Osteoblast (primary cell): ENCODE measurements around the gene PDCD4. TPM values are rescaled to one million over a fixed set of nuclear protein-coding genes. Genes with fewer than 3 reads are reported as not detected.

Experiments
- DNase-seq: peaks from one replicate; pipeline ENCODE4 v3.0.0; 2011; ENCODE audit warnings: low spot score, mixed read lengths; ENCODE audit not compliant: insufficient read length; ENCODE audit errors: missing footprints
- H2AFZ ChIP-seq: 2 replicates; pipeline ENCODE4 v1.6.0; 2011; ENCODE audit warnings: mild to moderate bottlenecking, low read length
- H3K27ac ChIP-seq: 2 replicates; pipeline ENCODE4 v1.5.1; 2011; ENCODE audit warnings: mild to moderate bottlenecking, low read depth, low read length, moderate library complexity
- H3K27me3 ChIP-seq: 2 replicates; pipeline ENCODE4 v1.6.0; 2012; ENCODE audit warnings: mild to moderate bottlenecking, control low read depth, inconsistent platforms, low read length, moderate library complexity; ENCODE audit not compliant: insufficient read depth
- H3K36me3 ChIP-seq: 2 replicates; pipeline ENCODE4 v1.5.1; 2011; ENCODE audit warnings: mild to moderate bottlenecking, low read length, control low read depth, moderate library complexity; ENCODE audit not compliant: insufficient read depth
- H3K4me1 ChIP-seq: 2 replicates; pipeline ENCODE4 v1.5.1; 2011; ENCODE audit warnings: mild to moderate bottlenecking, low read length, control low read depth, moderate library complexity; ENCODE audit not compliant: insufficient read depth
- H3K4me2 ChIP-seq: 2 replicates; pipeline ENCODE4 v1.6.0; 2011; ENCODE audit warnings: mild to moderate bottlenecking, low read length; ENCODE audit not compliant: insufficient read depth
- H3K4me3 ChIP-seq: fragments of 200-600 bp; sonication (generic); 3 replicates; pipeline ENCODE4 v1.5.1; 2012; ENCODE audit warnings: mild to moderate bottlenecking, low read length, inconsistent platforms; ENCODE audit not compliant: insufficient read depth
- H3K79me2 ChIP-seq: 2 replicates; pipeline ENCODE4 v1.6.0; 2012; ENCODE audit warnings: mild to moderate bottlenecking, low read length, control low read depth, inconsistent platforms; ENCODE audit not compliant: insufficient read depth
- H3K9me3 ChIP-seq: 2 replicates; pipeline ENCODE4 v1.5.1; 2011; ENCODE audit warnings: low read depth, low read length, control low read depth
- H4K20me1 ChIP-seq: 2 replicates; pipeline ENCODE4 v1.6.0; 2012; ENCODE audit warnings: mild to moderate bottlenecking, low read length, control low read depth; ENCODE audit not compliant: insufficient read depth
- total RNA-seq: library from RNA; depleted of rRNA; stranded (reverse); fragments of >200 nt; gene quantifications from 2 replicates; pipeline ENCODE4 v1.2.3, GENCODE V29; 2012
- TF ChIP-seq, protein P1 (sequence below): IDR thresholded peaks from 2 replicates; pipeline ENCODE4 v1.5.1; 2011; ENCODE audit warnings: mild to moderate bottlenecking, low read depth, low read length, moderate library complexity; ENCODE audit errors: extremely low read depth

Gene PDCD4
- total RNA-seq, 1 donor = 73.8 TPM

DNA sequence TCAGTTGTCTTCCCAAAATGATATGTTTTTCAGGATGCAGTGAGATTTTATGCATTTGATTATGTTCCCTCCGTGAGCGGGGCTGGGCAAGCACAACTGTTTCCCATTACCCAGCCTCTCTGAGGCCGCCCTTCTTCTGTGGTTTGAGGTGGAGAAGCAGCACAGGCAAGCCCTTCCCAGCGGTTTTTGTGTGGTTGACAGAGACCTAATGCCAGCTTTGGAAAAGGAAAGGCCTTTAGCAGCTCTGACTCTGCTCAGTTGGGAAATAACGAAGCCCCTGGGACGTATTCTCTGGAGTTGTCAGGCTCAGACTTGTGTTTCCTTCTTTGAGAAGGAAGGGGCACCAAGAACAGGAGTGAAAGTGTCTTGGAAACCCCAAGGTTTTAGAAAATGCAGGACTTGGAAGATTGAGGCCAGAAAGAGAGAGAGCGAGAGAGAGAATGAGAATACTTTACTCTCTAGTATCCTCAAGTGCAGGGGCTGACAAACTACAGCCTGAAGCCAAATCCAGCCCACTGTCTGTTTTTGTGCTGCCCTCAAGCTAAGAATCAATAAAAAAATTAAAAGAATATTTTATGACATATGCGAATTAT, 20.6 kb upstream of the PDCD4 start:
- H3K36me3 ChIP-seq = no peaks in the 10 kb centered on the region
- DNase-seq = no peak
- no peaks in the 10 kb centered on the region for H4K20me1 ChIP-seq
- H3K9me3 ChIP-seq = no peaks in the 10 kb centered on the region
- peaks cover 7% of the 10 kb centered on the region for H3K27me3 ChIP-seq
- no peak overlapping the region for H3K27ac ChIP-seq
- TF ChIP-seq, protein P1, sequence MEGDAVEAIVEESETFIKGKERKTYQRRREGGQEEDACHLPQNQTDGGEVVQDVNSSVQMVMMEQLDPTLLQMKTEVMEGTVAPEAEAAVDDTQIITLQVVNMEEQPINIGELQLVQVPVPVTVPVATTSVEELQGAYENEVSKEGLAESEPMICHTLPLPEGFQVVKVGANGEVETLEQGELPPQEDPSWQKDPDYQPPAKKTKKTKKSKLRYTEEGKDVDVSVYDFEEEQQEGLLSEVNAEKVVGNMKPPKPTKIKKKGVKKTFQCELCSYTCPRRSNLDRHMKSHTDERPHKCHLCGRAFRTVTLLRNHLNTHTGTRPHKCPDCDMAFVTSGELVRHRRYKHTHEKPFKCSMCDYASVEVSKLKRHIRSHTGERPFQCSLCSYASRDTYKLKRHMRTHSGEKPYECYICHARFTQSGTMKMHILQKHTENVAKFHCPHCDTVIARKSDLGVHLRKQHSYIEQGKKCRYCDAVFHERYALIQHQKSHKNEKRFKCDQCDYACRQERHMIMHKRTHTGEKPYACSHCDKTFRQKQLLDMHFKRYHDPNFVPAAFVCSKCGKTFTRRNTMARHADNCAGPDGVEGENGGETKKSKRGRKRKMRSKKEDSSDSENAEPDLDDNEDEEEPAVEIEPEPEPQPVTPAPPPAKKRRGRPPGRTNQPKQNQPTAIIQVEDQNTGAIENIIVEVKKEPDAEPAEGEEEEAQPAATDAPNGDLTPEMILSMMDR = no peak
- H3K4me3 ChIP-seq = no peak overlapping the region
- H3K79me2 ChIP-seq = no peaks in the 10 kb centered on the region
- H3K4me1 ChIP-seq = peaks cover 8% of the 10 kb centered on the region
- H2AFZ ChIP-seq = peak overlapping the region; percentile 80
- H3K4me2 ChIP-seq = peak overlapping the region; percentile 35

DNA sequence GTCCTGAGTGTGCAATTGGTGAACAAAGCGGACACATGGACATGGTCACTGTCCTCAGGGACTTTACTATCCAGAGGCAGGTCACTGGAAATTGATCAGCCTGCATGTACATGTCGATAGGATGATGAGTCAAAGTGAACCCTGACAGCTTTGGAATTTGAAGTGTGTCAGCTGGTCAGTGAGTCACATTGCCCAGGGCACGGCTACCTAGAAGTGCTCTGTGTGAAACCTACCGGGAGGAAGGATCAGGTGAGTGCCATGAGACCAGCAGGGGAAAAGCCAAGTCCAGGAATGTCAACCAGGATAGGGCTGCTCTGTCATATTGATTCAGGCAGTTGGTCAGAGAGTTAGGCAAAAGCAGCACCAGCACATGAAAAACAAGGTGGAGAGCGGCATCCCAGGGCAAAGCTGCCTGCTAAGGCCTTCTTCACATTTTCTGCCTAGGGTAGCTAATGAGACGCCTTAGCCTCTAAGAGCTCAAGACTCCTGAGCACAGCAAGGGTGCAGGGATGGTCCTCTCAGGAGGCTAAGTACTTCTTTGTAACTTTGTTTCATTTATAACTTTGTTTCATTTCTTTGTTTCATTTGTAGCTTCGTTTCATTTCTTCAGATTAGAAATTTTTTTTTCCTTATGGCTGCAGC, 19.4 kb upstream of the PDCD4 start:
- Histone ChIP-seq H3K36me3 (no peaks in the 10 kb centered on the region), H2AFZ (no peak overlapping the region), H3K4me1 (peaks cover 9% of the 10 kb centered on the region), H3K27me3 (peaks cover 3% of the 10 kb centered on the region), H4K20me1 (no peaks in the 10 kb centered on the region), H3K79me2 (no peaks in the 10 kb centered on the region), H3K27ac (no peak overlapping the region), H3K9me3 (no peaks in the 10 kb centered on the region), H3K4me3 (no peak overlapping the region), H3K4me2 (no peak overlapping the region)
- TF ChIP-seq, protein P1 = no peak
- no peak for DNase-seq

DNA sequence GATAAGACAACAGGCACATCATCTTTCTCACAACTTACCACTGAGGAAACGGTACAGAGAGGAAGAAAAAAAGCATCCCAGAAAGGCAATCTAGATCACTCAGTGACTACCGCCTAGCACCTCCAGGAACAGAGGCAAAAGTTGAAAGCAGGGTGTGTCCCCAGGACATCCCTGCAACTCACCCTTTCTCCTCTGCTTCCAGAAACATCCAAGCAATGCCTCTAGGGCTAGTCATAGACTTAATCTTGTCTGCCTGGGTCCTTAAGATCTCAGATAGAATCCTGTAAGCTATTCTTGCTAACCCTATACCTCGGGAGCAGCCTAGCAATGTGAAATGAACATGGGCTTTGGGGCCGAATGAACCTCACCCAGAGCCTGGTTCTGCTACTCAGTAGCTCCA, 18.8 kb upstream of the PDCD4 start:
- Histone ChIP-seq H3K27me3 (peaks cover 3% of the 10 kb centered on the region), H3K27ac (no peak overlapping the region), H3K4me1 (peaks cover 11% of the 10 kb centered on the region), H4K20me1 (no peaks in the 10 kb centered on the region), H3K4me2 (no peak overlapping the region), H3K36me3 (no peaks in the 10 kb centered on the region), H2AFZ (no peak overlapping the region), H3K9me3 (no peaks in the 10 kb centered on the region), H3K4me3 (no peak overlapping the region), H3K79me2 (no peaks in the 10 kb centered on the region)
- TF ChIP-seq, protein P1 = no peak
- DNase-seq = no peak

DNA sequence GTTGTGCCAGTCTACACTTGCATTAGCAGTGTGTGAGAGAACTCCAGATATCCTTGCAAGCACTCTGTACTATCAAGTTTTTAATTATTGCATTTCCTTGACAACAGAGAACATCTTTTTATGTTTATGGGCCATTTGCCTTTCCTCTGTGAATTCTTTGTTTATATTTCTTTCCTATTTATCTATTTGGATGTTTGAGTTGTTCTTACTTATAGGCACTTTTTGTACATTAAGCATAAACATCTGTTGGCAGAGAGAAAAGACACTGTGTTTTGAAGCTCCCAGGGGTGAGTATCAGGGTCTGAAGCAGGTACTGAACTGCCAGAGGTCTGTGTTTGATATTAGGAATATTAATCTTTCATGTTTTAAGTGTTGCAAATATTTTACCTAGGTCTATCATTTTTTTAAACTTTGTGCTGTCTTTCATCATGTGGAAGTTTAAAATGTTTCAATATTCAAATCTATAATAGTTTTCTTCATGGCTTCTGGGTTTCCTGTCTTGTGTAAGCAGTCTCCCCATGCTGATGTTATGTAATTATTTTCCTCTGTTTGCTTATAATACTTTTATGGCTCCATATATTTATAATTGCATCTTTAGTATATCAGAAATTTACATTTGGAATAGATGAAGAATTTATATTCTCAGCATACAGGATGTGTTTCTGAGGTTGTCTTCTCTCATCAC, 17.7 kb upstream of the PDCD4 start:
- TF ChIP-seq, protein P1 = no peak
- no peak overlapping the region for H3K4me3 ChIP-seq

More for the DNA sequence above, 17.7 kb upstream of the PDCD4 start:
- no peak overlapping the region for H3K27ac ChIP-seq
- no peak overlapping the region for H3K4me2 ChIP-seq
- peaks cover 11% of the 10 kb centered on the region for H3K4me1 ChIP-seq
- no peaks in the 10 kb centered on the region for H3K27me3 ChIP-seq
- no peaks in the 10 kb centered on the region for H3K36me3 ChIP-seq
- H3K9me3 ChIP-seq = no peaks in the 10 kb centered on the region
- no peaks in the 10 kb centered on the region for H3K79me2 ChIP-seq
- no peaks in the 10 kb centered on the region for H4K20me1 ChIP-seq
- no peak overlapping the region for H2AFZ ChIP-seq
- no peak for DNase-seq
